GM13976 (cell line): ENCODE results near the gene TEX52.
A peak's percentile ranks its signal among the peaks of the same experiment; 100 is the strongest.

Experiments used
- DNase-seq: peaks from one replicate; pipeline ENCODE4 v3.0.0; 2012; ENCODE audit warnings: low spot score
- CTCF ChIP-seq: IDR thresholded peaks from 2 replicates; pipeline ENCODE4 v1.5.1; 2012; ENCODE audit warnings: borderline replicate concordance, mild to moderate bottlenecking; ENCODE audit not compliant: insufficient read depth; ENCODE audit errors: extremely low read depth, missing control alignments, control extremely low read depth
- in situ Hi-C: fragments of 300-500 bp; cut with MboI; formaldehyde crosslinking; loops from one replicate; pipeline ENCODE4 v1.12.0; 2022; ENCODE audit warnings: low sequenced_read_pairs, mixed read lengths, inconsistent platforms; ENCODE audit not compliant: unreplicated experiment

The TEX52 gene

DNA sequence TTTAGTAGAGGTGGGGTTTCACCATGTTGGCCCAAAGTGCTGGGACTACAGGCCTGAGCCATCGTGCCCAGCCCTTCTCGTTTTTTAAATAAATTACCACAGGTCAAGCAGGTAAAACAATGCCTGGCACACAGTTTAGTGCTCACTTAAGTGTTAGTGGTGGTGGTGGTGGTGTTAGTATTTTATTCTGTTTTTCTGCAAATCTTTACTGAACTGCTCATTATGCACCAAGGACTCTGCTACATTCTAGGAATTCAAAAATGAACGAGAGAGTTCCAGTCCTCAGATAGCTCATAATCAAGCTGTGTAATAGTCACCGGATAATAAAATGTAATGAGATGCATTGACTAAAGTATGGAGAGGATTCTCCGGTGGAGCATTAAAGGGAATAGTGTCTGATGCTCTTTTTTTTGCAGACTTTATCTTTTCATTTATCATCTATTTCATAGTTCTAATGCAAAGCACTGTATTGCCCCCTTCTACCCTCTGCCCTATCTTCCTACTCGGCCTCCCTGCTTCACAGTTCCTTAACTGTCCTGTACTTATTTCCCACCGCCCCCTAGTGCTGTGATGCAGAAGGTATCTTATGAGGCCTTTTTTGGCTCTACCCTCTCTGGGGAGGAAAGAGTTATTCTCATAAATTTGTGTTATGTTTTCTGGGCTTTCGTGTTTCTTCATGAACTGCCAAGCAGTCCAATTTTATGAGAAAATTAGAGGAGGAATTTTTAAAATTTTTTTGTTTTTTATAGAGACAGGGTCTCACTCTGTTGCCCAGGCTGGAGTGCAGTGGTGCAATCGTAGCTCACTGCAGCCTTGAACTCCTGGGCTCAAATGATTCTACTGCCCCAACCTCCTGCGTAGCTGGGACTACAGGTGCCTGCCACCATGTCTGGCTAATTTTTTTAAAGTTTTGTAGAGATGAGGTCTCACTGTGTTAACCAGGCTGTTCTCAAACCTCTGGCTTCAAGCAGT is 43.3 kb downstream of the TEX52 start:
- peak; percentile 74 for TF ChIP-seq CTCF
- in situ Hi-C loops, result no loop called here
- DNase-seq, result peak; percentile 73

DNA sequence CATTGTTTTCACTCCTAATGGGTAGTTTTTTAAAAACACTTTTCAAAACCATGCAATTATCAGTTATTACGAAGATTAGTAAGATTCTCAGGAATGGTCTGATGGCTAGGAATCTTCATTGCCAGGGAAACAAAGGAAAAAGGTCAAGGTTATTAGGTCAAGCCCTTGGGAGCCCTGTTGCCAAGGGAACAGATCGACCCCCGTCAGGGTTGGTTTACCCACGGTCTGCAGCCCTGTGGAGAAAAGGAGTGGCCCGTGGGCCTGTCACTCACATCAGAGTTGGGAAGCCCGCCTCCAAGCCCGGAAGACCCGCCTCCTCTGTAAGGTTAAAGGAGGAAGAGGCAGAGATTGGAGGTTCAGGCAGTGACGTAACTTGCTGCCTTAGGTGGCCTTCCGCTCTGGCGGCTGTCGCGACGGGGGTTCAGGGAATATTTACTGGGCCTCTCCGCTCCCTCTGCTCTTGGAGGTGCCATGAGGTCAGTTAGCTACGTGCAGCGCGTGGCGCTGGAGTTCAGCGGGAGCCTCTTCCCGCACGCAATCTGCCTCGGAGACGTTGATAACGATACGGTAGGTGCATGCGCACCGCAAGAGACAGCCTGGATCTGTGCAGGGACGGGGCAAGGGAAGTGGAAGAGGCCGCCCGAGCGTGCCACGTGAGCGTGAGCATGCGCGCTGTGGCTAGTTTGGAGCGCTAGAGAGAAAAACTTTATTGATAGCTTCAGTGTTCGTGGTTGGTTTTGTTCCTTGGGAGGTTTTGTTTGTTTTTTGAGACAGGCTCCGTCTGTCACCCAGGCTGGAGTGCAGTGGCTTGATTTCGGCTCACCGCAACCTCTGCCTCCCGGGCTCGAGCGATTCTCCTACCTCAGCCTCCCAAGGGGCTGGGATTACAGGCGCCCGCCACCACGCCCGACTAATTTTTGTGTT is 44.3 kb downstream of the TEX52 start, which contains the start of gene ITFG2:
Gene ITFG2, plus strand, starts transcription at position 379 of the 924 bp plus-strand sequence. Its CDS starts 93 bp downstream, at position 472.
- in situ Hi-C loops, result no loop called here
- DNase-seq, result peak; percentile 95
- no peak for TF ChIP-seq CTCF

DNA sequence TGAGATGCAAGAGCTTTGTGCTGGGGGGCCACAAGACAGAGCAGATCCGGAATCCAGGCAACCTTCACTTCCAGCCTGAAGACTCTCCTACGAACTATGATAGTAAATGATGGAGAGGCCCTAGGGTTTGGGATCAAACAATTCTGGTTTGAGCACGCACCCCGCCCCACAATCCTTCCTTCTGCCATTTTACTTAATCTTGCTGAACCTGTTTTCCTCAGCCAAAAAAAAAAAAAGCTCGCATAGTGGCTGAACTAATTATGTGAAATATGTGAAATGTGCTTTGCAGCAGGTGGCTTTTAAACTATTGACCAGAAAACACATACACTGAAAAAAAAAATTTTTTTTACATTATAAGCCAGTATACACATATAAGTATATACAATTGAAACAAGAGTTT is 45.0 kb downstream of the TEX52 start:
- DNase-seq, result no peak
- in situ Hi-C loops, result no loop called here

GRCh38 chr12:2806700-2807099 is 50.1 kb downstream of the TEX52 start:
- TF ChIP-seq CTCF, result no peak
- DNase-seq, result no peak
- in situ Hi-C loops, result no loop called here

More for the DNA sequence above, 45.0 kb downstream of the TEX52 start:
- no peak for TF ChIP-seq CTCF

DNA sequence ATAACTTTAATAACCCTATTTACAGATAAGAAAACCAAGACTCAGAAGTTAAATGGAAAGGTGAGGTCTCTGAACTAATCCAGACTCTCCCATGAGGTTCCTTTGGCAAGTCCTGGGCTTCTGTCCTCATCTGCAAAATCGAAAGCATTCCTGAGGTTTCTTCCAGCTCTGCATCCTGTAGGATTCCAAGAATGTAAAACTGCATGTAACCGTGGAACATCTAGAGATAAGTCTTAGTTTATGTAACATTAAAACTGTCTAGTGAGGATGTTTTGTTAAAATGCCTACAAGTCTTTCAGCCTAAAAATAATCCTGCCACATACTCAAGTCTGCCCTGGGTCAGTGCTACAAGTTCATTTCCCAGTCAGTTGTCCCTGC is 51.7 kb downstream of the TEX52 start:
- DNase-seq, result no peak
- TF ChIP-seq CTCF, result no peak
- in situ Hi-C loops, result no loop called here

GRCh38 chr12:2804393-2805142 is 52.3 kb downstream of the TEX52 start:
- in situ Hi-C loops, result no loop called here
- no peak for DNase-seq
- no peak for TF ChIP-seq CTCF
